Aortic smooth muscle cell (primary cell): Measurements from ENCODE around the gene H19. TPM values are rescaled to one million over a fixed set of nuclear protein-coding genes. Genes with fewer than 3 reads are reported as not detected.

Experiments
- total RNA-seq: library from RNA; depleted of rRNA; stranded (reverse); fragments of >200 nt; gene quantifications from 2 replicates; pipeline ENCODE4 v1.2.3, GENCODE V29; 2014

H19 gene
- 0.37 TPM in 1 of 2 replicates, not detected in the other for total RNA-seq

GRCh38 chr11:1997755-1998154 is at the start of gene H19:
Gene H19, minus strand, starts transcription at chr11:1997842.

GRCh38 chr11:1946812-1947484 is 50.7 kb downstream of the H19 start, which contains the start of gene MRPL23:
Gene MRPL23, plus strand, starts transcription at chr11:1947332. Its CDS starts 31 bp downstream, at chr11:1947363.

Other genes starting within 250 kb of the H19 start
- gene IFITM10, start 247.2 kb downstream of the H19 start, total RNA-seq = 4.5 and 7.7 TPM in 2 replicates
- gene CTSD, start 233.9 kb downstream of the H19 start, total RNA-seq = 538 and 658 TPM in 2 replicates
- gene SYT8, start 162.9 kb downstream of the H19 start, total RNA-seq = 0.26 TPM in 1 of 2 replicates, not detected in the other
- gene TNNI2, start 158.9 kb downstream of the H19 start, total RNA-seq = not detected in 2 replicates
- gene LSP1, start 144.8 kb downstream of the H19 start, total RNA-seq = 6.7 and 18.2 TPM in 2 replicates
- gene PRR33, start 105.9 kb downstream of the H19 start, total RNA-seq = not detected in 2 replicates
- 0.25 and 0.26 TPM in 2 replicates for gene TNNT3, start 78.1 kb downstream of the H19 start, total RNA-seq
- gene MRPL23, start 50.5 kb downstream of the H19 start, total RNA-seq = 164 and 189 TPM in 2 replicates
- under 0.01 TPM in 1 of 2 replicates, not detected in the other for gene IGF2, start 141.5 kb upstream of the H19 start, total RNA-seq
- gene INS, start 163.4 kb upstream of the H19 start, total RNA-seq = not detected in 2 replicates
- gene TH, start 174.0 kb upstream of the H19 start, total RNA-seq = not detected in 2 replicates